Right lobe of liver (tissue), 6 donors: ENCODE data around the gene SNX32. TPM values are rescaled to one million over a fixed set of nuclear protein-coding genes. Genes with fewer than 3 reads are reported as not detected.

Experiments
- ATAC-seq, 4 donors: fragments of 200-7000 bp; cut with Tn5 transposase; one replicate each; pipeline ENCODE4 v1.9.1; 2020; ENCODE audit warnings: mild to moderate bottlenecking in 4 of 4, moderate library complexity in 4 of 4
- DNase-seq, 3 donors: peaks; one replicate each; pipeline ENCODE4 v3.0.0-alpha.2; 2020
- H3K27ac ChIP-seq, 3 donors: fragments of 200-600 bp; one replicate each; pipeline ENCODE4 v1.8.0; 2022
- H3K27me3 ChIP-seq, 2 donors: fragments of 200-600 bp; one replicate each; pipeline ENCODE4 v1.8.0; 2022
- H3K36me3 ChIP-seq, 4 donors: fragments of 200-600 bp; sonication (generic) in 1 of 4; one replicate each; pipeline versions ENCODE4 v1.5.1 to v1.8.0; 2017 to 2022; ENCODE audit warnings: control low read depth in 1 of 4
- H3K4me1 ChIP-seq, 4 donors: fragments of 200-600 bp; sonication (generic) in 1 of 4; one replicate each; pipeline versions ENCODE4 v1.5.1 to v1.8.0; 2017 to 2022; ENCODE audit warnings: control low read depth in 1 of 4
- H3K4me3 ChIP-seq, 3 donors: fragments of 200-600 bp; one replicate each; pipeline ENCODE4 v1.8.0; 2022
- H3K9me3 ChIP-seq, 4 donors: fragments of 200-600 bp; sonication (generic) in 1 of 4; one replicate each; pipeline versions ENCODE4 v1.5.1 to v1.8.0; 2017 to 2022; ENCODE audit warnings: control low read depth in 1 of 4
- POLR2A ChIP-seq: fragments of 450-650 bp; IDR thresholded peaks from one replicate; pipeline ENCODE4 v1.6.1; 2017; ENCODE audit warnings: antibody characterized with exemption, mild to moderate bottlenecking
- WGBS: methylation state at CpG from one replicate; pipeline ENCODE4 v1.1.6; 2018; ENCODE audit warnings: low coverage, low lambda C conversion rate; ENCODE audit not compliant: insufficient coverage; ENCODE audit errors: missing lambda C conversion rate; 5-methylcytosine and 5-hydroxymethylcytosine counted together
- intact Hi-C, 2 donors: fragments of 100-400 bp; cut with DNase I; formaldehyde crosslinking; loops; one replicate each; pipeline versions ENCODE4 v1.11.2 to v1.14.1; 2022
- total RNA-seq, 6 experiments: library from RNA; depleted of rRNA in 2 of 6; stranded (reverse); fragments of >200 nt in 2 of 6; fragmentation: NEBNext Ultra II Directional in 3 of 6; extraction: Animal tissue kit (Norgen Biotek cat#: 25700) in 3 of 6; gene quantifications; one replicate each; pipeline versions ENCODE4 v1.1.0 to v1.2.4, GENCODE V29; 2016 to 2023
- TF ChIP-seq, protein P1 (sequence below), 4 donors: fragments of 200-600 bp in 3 of 4; fragments of 450-650 bp in 1 of 4; IDR thresholded peaks; one replicate each; pipeline versions ENCODE4 v1.5.1 to v1.8.0; 2016 to 2022; ENCODE audit warnings: antibody characterized with exemption in 4 of 4, mild to moderate bottlenecking in 2 of 4
- donor health status: DM: no; HTN: yes; CAD: no.
- donor health status: DM: no; HTN: no; CAD: no.
- donor health status: DM: no; HTN: no; CAD: no.
- donor health status: DM: no; HTN: yes; CAD: no.
- donor health status: DM: no; HTN: yes; CAD: no.

SNX32 gene
- total RNA-seq, 6 experiments from 2014 or later: 0.16 to 0.37 (median 0.31) TPM; not detected in 3

DNA sequence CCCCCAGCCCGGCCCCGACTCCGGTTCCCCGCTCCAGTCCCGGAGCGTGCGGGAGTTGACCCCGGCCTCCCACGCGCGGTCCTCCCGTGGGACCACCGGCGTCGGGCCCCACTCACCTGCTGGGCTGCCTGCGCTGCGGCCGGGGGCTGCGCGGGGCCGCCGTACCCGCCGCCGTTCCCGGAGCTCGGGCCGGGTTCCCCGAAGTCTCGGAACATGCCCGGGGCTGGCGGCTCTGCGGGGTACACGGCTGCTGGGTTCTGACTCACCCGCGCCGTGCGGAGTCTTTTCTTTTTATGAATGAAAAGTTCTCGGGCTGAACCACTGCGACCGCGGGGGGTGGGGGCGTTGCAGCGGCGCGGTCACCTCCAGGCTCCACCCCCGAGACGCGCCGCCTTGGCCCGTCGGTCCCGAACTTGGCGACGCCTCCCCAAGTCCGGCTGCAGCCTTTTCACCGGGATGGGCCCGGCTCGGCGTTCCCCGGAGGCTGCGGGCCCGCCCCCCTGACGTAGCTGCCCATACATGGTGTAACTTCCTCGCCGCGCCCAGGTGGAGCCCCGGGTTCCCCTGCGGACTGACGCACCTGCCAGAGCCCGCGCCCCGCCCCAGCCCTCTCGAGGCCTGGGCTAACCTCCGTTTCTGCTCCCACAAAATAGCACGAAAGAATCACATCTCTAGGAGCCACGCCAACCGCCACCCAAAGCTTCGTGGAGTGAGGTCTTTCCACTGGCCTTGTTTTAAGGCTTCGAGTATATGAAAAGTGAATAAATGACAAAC is 66.5 kb downstream of the SNX32 start, which contains the start of gene FOSL1:
Gene FOSL1 (minus strand): TSS at position 264 of the 774 bp plus-strand sequence. CDS start 49 bp downstream, at position 215.
- DNase-seq (peak; percentile 83 to 89 (median 83)), ATAC-seq (peak; percentile 88 to 91 (median 90))
- H3K27me3 ChIP-seq: no peaks in the 10 kb centered on the region
- WGBS: 14% methylated on average over 10 of the region's 80 CpGs
- peak within 1 kb of the TSS in 1 of 3 donors; percentile 57 for H3K27ac ChIP-seq
- peak within 1 kb of the TSS; percentile 40 to 49 (median 47) for H3K4me3 ChIP-seq
- no peaks in the 10 kb centered on the region for H3K9me3 ChIP-seq
- H3K36me3 ChIP-seq: no peaks in the 10 kb centered on the region
- intact Hi-C loops: no loop called here
- peaks cover 0 to 9% (median 3%) of the 10 kb centered on the region in 4 donors for H3K4me1 ChIP-seq
- TF ChIP-seq, protein P1, sequence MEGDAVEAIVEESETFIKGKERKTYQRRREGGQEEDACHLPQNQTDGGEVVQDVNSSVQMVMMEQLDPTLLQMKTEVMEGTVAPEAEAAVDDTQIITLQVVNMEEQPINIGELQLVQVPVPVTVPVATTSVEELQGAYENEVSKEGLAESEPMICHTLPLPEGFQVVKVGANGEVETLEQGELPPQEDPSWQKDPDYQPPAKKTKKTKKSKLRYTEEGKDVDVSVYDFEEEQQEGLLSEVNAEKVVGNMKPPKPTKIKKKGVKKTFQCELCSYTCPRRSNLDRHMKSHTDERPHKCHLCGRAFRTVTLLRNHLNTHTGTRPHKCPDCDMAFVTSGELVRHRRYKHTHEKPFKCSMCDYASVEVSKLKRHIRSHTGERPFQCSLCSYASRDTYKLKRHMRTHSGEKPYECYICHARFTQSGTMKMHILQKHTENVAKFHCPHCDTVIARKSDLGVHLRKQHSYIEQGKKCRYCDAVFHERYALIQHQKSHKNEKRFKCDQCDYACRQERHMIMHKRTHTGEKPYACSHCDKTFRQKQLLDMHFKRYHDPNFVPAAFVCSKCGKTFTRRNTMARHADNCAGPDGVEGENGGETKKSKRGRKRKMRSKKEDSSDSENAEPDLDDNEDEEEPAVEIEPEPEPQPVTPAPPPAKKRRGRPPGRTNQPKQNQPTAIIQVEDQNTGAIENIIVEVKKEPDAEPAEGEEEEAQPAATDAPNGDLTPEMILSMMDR (IDR thresholded peaks at IDR 0.05): no peak
- peak; percentile 72 for TF ChIP-seq POLR2A

DNA sequence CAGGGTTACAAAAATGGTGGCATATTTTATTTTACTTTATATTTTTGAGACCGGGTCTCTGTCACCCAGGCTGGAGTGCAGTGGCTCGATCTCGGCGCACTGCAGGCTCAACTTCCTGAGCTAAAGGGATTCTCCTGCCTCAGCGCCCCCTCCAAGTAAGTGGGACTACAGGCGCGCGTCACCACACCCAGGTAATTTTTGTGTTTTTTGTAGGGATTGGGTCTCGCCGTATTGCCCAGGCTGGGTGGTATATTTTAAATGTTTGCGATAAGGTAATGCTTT is 67.1 kb downstream of the SNX32 start:
- Histone ChIP-seq H3K4me1 (peaks cover 0 to 9% (median 3%) of the 10 kb centered on the region in 4 donors), H3K9me3 (no peaks in the 10 kb centered on the region), H3K36me3 (no peaks in the 10 kb centered on the region), H3K4me3 (peak overlapping the region in 2 of 3 donors; percentile 47 to 49), H3K27ac (no peak overlapping the region), H3K27me3 (no peaks in the 10 kb centered on the region)
- TF ChIP-seq, protein P1 (IDR thresholded peaks at IDR 0.05): no peak
- no peak for TF ChIP-seq POLR2A
- ATAC-seq (no peak), DNase-seq (no peak)
- intact Hi-C loops: no loop called here
- 64% methylated on average over 11 of the region's 11 CpGs for WGBS

DNA sequence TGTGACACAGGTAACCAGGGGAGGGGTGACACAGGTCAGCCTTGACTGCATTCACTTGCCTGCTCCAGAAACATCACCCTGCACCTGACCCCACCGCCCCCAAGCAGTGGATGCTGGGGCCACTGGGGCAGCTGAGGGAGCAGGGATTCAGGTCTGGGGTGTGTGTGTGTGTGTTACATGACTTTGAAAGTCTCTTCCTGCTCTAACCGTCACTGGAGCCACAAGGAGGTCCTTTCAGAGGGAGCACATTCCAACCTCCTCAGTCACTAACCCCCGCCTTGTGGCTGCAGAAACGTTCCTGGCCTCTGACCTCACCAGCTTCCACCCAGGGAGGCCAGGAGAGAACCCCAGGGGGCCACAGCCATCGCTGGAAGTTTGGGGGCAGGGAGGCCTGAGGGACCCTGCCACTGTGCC is 69.3 kb downstream of the SNX32 start:
- TF ChIP-seq, protein P1 (IDR thresholded peaks at IDR 0.05): no peak
- TF ChIP-seq POLR2A: no peak
- Histone ChIP-seq H3K4me3 (no peak overlapping the region), H3K27me3 (no peaks in the 10 kb centered on the region), H3K36me3 (no peaks in the 10 kb centered on the region), H3K4me1 (peaks cover 0 to 9% (median 3%) of the 10 kb centered on the region in 4 donors), H3K27ac (no peak overlapping the region), H3K9me3 (no peaks in the 10 kb centered on the region)
- no CpG with 5 or more reads among the region's 5 CpGs for WGBS
- DNase-seq (no peak), ATAC-seq (no peak)
- intact Hi-C loops: no loop called here

Other genes starting within 250 kb of the SNX32 start
- gene KCNK7, start 238.2 kb upstream of the SNX32 start, total RNA-seq: under 1 TPM in 1 of 6 experiments, not detected in 5; 0.31 TPM
- gene MAP3K11, start 219.7 kb upstream of the SNX32 start, total RNA-seq: 10 to 100 TPM; 48.3 to 67.1 (median 60.9) TPM
- 10 to 100 TPM; 11.2 to 32.9 (median 12.4) TPM for gene PCNX3, start 218.2 kb upstream of the SNX32 start, total RNA-seq
- 10 to 100 TPM; 21.1 to 34.1 (median 25.3) TPM for gene SIPA1, start 195.9 kb upstream of the SNX32 start, total RNA-seq
- gene RELA, start 171.0 kb upstream of the SNX32 start, total RNA-seq: 10 to 100 TPM; 27.8 to 51.1 (median 41.9) TPM
- 10 to 100 TPM; 17.8 to 30.4 (median 24.0) TPM for gene KAT5, start 121.7 kb upstream of the SNX32 start, total RNA-seq
- 10 to 100 TPM; 16.8 to 39.1 (median 26.1) TPM for gene RNASEH2C, start 113.2 kb upstream of the SNX32 start, total RNA-seq
- 10 to 100 TPM in 3 of 6 experiments, 1 to 10 TPM in 3; 5.0 to 13.5 (median 9.7) TPM for gene AP5B1, start 53.0 kb upstream of the SNX32 start, total RNA-seq
- gene OVOL1, start 46.9 kb upstream of the SNX32 start, total RNA-seq: not detected
- 100 to 1,000 TPM; 219 to 503 (median 313) TPM for gene CFL1, start 24.2 kb downstream of the SNX32 start, total RNA-seq
- 10 to 100 TPM; 14.0 to 25.6 (median 19.7) TPM for gene MUS81, start 26.5 kb downstream of the SNX32 start, total RNA-seq
- 10 to 100 TPM in 1 of 6 experiments, 1 to 10 TPM in 5; 5.1 to 13.9 (median 7.8) TPM for gene EFEMP2, start 38.8 kb downstream of the SNX32 start, total RNA-seq
- gene CTSW, start 45.9 kb downstream of the SNX32 start, total RNA-seq: 1 to 10 TPM in 3 of 6 experiments, under 1 TPM in 3; 0.49 to 1.3 (median 1.0) TPM
- gene FIBP, start 54.5 kb downstream of the SNX32 start, total RNA-seq: 10 to 100 TPM; 19.4 to 66.1 (median 23.3) TPM
- gene CCDC85B, start 56.7 kb downstream of the SNX32 start, total RNA-seq: 10 to 100 TPM in 2 of 6 experiments, 1 to 10 TPM in 4; 4.9 to 19.2 (median 6.6) TPM
- 1 to 10 TPM in 1 of 6 experiments, under 1 TPM in 3, not detected in 2; 0.35 to 1.2 (median 0.89) TPM for gene FOSL1, start 66.4 kb downstream of the SNX32 start, total RNA-seq
- gene C11orf68, start 85.1 kb downstream of the SNX32 start, total RNA-seq: 10 to 100 TPM in 4 of 6 experiments, 1 to 10 TPM in 2; 6.5 to 14.0 (median 12.4) TPM
- gene DRAP1, start 85.5 kb downstream of the SNX32 start, total RNA-seq: 10 to 100 TPM; 21.8 to 50.8 (median 32.6) TPM
- not detected for gene TSGA10IP, start 111.5 kb downstream of the SNX32 start, total RNA-seq
- gene SART1, start 127.8 kb downstream of the SNX32 start, total RNA-seq: 10 to 100 TPM; 14.3 to 34.1 (median 20.6) TPM
- 10 to 100 TPM; 11.5 to 22.1 (median 13.1) TPM for gene EIF1AD, start 168.2 kb downstream of the SNX32 start, total RNA-seq
- 10 to 100 TPM; 30.2 to 96.9 (median 72.0) TPM for gene BANF1, start 168.5 kb downstream of the SNX32 start, total RNA-seq
- gene CST6, start 178.0 kb downstream of the SNX32 start, total RNA-seq: not detected
- gene CATSPER1, start 192.5 kb downstream of the SNX32 start, total RNA-seq: not detected
- not detected for gene GAL3ST3, start 215.2 kb downstream of the SNX32 start, total RNA-seq
- gene SF3B2, start 218.4 kb downstream of the SNX32 start, total RNA-seq: 10 to 100 TPM; 52.2 to 85.4 (median 67.2) TPM
- gene PACS1, start 236.3 kb downstream of the SNX32 start, total RNA-seq: 10 to 100 TPM in 4 of 6 experiments, 1 to 10 TPM in 2; 5.8 to 23.7 (median 12.5) TPM